ENCODE data around the gene CHERP. TPM values are rescaled to one million over a fixed set of nuclear protein-coding genes. Genes with fewer than 3 reads are reported as not detected.
A peak's percentile ranks its signal among the peaks of the same experiment; 100 is the strongest.

The CHERP gene
- total and polyA plus RNA-seq, 2 of the 8 experiments (the other 6 are each of a cell fraction or from before 2014, with no cell fraction given) = 13.9 to 73.7 TPM

DNA sequence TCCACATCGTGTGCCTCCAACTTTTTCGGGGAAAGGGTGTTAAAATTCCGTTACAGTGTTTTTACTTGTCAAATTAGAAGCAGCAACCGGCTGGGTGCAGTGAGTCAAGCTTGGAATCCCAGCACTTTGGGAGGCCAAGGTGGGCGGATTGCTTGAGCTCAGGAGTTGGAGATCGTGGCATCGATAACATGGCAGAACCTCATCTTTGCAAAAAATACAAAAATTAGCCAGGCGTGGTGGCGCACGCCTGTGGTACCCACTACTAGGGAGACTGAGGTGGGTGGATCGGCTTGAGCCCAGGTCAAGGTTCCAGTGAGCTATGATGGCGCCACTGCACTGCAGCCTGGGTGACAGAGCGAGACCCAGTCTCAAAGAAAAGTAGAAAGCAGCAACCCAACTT lies 31.1 kb upstream of the CHERP start:
- CTCF ChIA-PET (ENCODE audit: partially characterized antibody) = interaction anchor here (0.6 to 1.4 kb wide), 8 partner anchors 9 to 1397 kb away, joined by 3 to 4 read pairs (median 3); partner anchors contain the start of genes C19orf44 and CALR3
- no peak overlapping the region for H3K27ac ChIP-seq (ENCODE audit: low read depth, low read length)
- TF ChIP-seq CTCF (IDR thresholded peaks at IDR 0.05; ENCODE audit: control extremely low read depth in 1 of 3, insufficient read depth in 1 of 3, low read depth in 1 of 3, low read length in 3 of 3) (no peak), ATF3 (IDR thresholded peaks at IDR 0.05; ENCODE audit: insufficient read depth, low read depth, low read length) (no peak), SP1 (IDR thresholded peaks at IDR 0.05; ENCODE audit: low read depth, low read length) (no peak), EZH2 (IDR thresholded peaks at IDR 0.05; ENCODE audit: low read depth, low read length, severe bottlenecking) (no peak), SP2 (IDR thresholded peaks at IDR 0.05; ENCODE audit: low read length) (no peak), SUZ12 (IDR thresholded peaks at IDR 0.05; ENCODE audit: low read length) (no peak), EP300 (IDR thresholded peaks at IDR 0.05; ENCODE audit: borderline replicate concordance in 1 of 2, low read depth in 2 of 2, low read length in 2 of 2) (no peak), FOSL1 (IDR thresholded peaks at IDR 0.05; ENCODE audit: insufficient read depth, low read depth, low read length) (no peak), BACH1 (IDR thresholded peaks at IDR 0.05; ENCODE audit: low read length) (no peak)

More for the DNA sequence above, 31.1 kb upstream of the CHERP start:
- no peak overlapping the region for H3K4ac ChIP-seq (replicated peaks; ENCODE audit: insufficient read length, low read depth, low read length)
- no peak overlapping the region for H4K5ac ChIP-seq (ENCODE audit: insufficient read length, low read depth, low read length)
- no peak overlapping the region for H2BK120ac ChIP-seq (replicated peaks; ENCODE audit: low read depth, low read length)
- H2AK5ac ChIP-seq (ENCODE audit: low read depth, low read length) = no peak overlapping the region
- H3K4me3 ChIP-seq (ENCODE audit: extremely low read depth in 1 of 4, insufficient read depth in 2 of 4, low read depth in 3 of 4, low read length in 4 of 4) = peak overlapping the region; percentile 75 to 98 (median 84)
- H4K20me1 ChIP-seq (replicated peaks in 1 of 2; ENCODE audit: control insufficient read depth in 1 of 2, insufficient read depth in 2 of 2, low read length in 2 of 2) = peaks cover 10 to 19% of the 10 kb centered on the region in 2 experiments
- peak overlapping the region in 2 of 4 experiments; percentile 63 to 71; a peak in 3 of 7 replicates for H3K9ac ChIP-seq (replicated peaks in 1 of 4; ENCODE audit: extremely low read depth in 1 of 4, low read depth in 3 of 4, low read length in 3 of 4)
- H3K18ac ChIP-seq (ENCODE audit: extremely low read depth, low read length) = no peak overlapping the region
- H2BK20ac ChIP-seq (ENCODE audit: low read length) = no peak overlapping the region
- no peak overlapping the region for H2BK15ac ChIP-seq (ENCODE audit: low read length)
- peak overlapping the region; percentile 79 to 95 for H3K4me2 ChIP-seq (ENCODE audit: insufficient read depth in 1 of 2, low read depth in 2 of 2, low read length in 2 of 2)
- no peak overlapping the region for H2BK5ac ChIP-seq (ENCODE audit: low read depth, low read length)
- no peak overlapping the region for H2BK12ac ChIP-seq (ENCODE audit: low read depth, low read length)
- peaks cover 22% of the 10 kb centered on the region for H3K79me1 ChIP-seq (ENCODE audit: low read depth, low read length)
- peaks cover 0 to 18% (median 7%) of the 10 kb centered on the region in 4 experiments; a peak in 6 of 8 replicates for H3K36me3 ChIP-seq (ENCODE audit: control insufficient read depth in 2 of 4, insufficient read depth in 4 of 4, low read length in 3 of 4)
- H3K4me1 ChIP-seq (replicated peaks in 1 of 4; ENCODE audit: control insufficient read depth in 3 of 4, insufficient read depth in 4 of 4, low read length in 3 of 4) = peaks cover 0 to 6% (median 3%) of the 10 kb centered on the region in 4 experiments; a peak in 5 of 7 replicates
- H3K23ac ChIP-seq (ENCODE audit: insufficient read length) = no peak overlapping the region
- WGBS, 2 experiments (ENCODE audit: extremely low coverage in 1 of 2, insufficient coverage in 1 of 2, insufficient read length in 1 of 2, insufficient replicate concordance in 2 of 2, low coverage in 1 of 2, low lambda C conversion rate in 2 of 2, missing lambda C conversion rate in 1 of 2) = 74% methylated on average over 13 of the region's 13 CpGs; no CpG with 5 or more reads in 1 of the 2 experiments
- no peaks in the 10 kb centered on the region for H3K27me3 ChIP-seq (replicated peaks in 1 of 4; ENCODE audit: control insufficient read depth in 3 of 4, extremely low read depth in 1 of 4, insufficient read depth in 3 of 4, low read length in 3 of 4)
- no peak overlapping the region for H4K8ac ChIP-seq (ENCODE audit: extremely low read depth, insufficient read depth, low read length)
- H3K79me2 ChIP-seq (ENCODE audit: control insufficient read depth in 1 of 2, insufficient read depth in 2 of 2, low read length in 2 of 2) = peaks cover 0 to 52% of the 10 kb centered on the region in 2 experiments; a peak in 3 of 4 replicates
- POLR2A ChIA-PET (ENCODE audit: partially characterized antibody) = interaction anchor here (0.6 to 6.6 kb wide), 11 partner anchors 9 to 87 kb away, joined by 3 to 58 read pairs (median 5); partner anchors contain the start of genes MED26, SMIM7 and TMEM38A
- no peak for FAIRE-seq
- H3K14ac ChIP-seq (ENCODE audit: insufficient read length) = no peak overlapping the region
- no peak overlapping the region for H3K56ac ChIP-seq (replicated peaks; ENCODE audit: insufficient read length, low read depth, low read length)
- no peak overlapping the region for H2AFZ ChIP-seq (ENCODE audit: low read length)
- H4K91ac ChIP-seq (replicated peaks; ENCODE audit: insufficient read length, low read length) = no peak overlapping the region
- no peak for DNase-seq (ENCODE audit: low read depth in 1 of 2, low spot score in 2 of 2)
- no peaks in the 10 kb centered on the region for H3K9me3 ChIP-seq (ENCODE audit: insufficient read depth in 2 of 2, low read depth in 1 of 2, low read length in 1 of 2)
- peaks cover 9% of the 10 kb centered on the region; the same call in 1 of the 2 replicates for H3K23me2 ChIP-seq (ENCODE audit: low read depth, low read length)

Data from H1 (cell line).